IMR-90 (cell line): ENCODE measurements around the gene SPATA16. TPM values are rescaled to one million over a fixed set of nuclear protein-coding genes. Genes with fewer than 3 reads are reported as not detected.

Experiments
- ATAC-seq: fragments of 200-7000 bp; cut with Tn5 transposase; 2 replicates; pipeline ENCODE4 v1.9.1; 2020; ENCODE audit warnings: low read depth, mild to moderate bottlenecking, moderate library complexity
- BruUV-seq: library from RNA; stranded (reverse); fragments of 400-500 nt; replicated peaks from 2 replicates; lab custom pipeline; 2021; lab: Mats Ljungman, UMichigan
- CTCF ChIA-PET: fragments of 300-600 bp; formaldehyde crosslinking; extraction: SDS; loops from one replicate; lab custom pipeline; 2021; ENCODE audit warnings: antibody characterized with exemption; lab: Yijun Ruan, JAX
- POLR2A ChIA-PET: fragments of 300-600 bp; sonication (Branson Sonifier 250); formaldehyde crosslinking; loops from one replicate; lab custom pipeline; 2022; ENCODE audit warnings: antibody characterized with exemption; ENCODE audit not compliant: unreplicated experiment; lab: Charles Lee
- DNase-seq: peaks from one replicate; pipeline ENCODE4 v3.0.0; 2013
- H2AFZ ChIP-seq: replicated peaks from 2 replicates; pipeline ENCODE3; 2013; ENCODE audit warnings: low read length, mild to moderate bottlenecking; ENCODE audit not compliant: poor library complexity
- H2AK5ac ChIP-seq: 2 replicates; pipeline ENCODE4 v1.6.1; 2013; ENCODE audit warnings: low read depth, low read length, inconsistent platforms
- H2AK9ac ChIP-seq: replicated peaks from 2 replicates; pipeline ENCODE3; 2013; ENCODE audit warnings: mild to moderate bottlenecking, low read depth, low read length, moderate library complexity; ENCODE audit not compliant: poor library complexity
- H2BK120ac ChIP-seq: 2 replicates; pipeline ENCODE4 v1.6.1; 2013; ENCODE audit warnings: low read depth, low read length, inconsistent platforms
- H2BK15ac ChIP-seq: 3 replicates; pipeline ENCODE4 v1.6.1; 2013; ENCODE audit warnings: low read depth, low read length, inconsistent platforms
- H2BK20ac ChIP-seq: 2 replicates; pipeline ENCODE4 v1.6.1; 2013; ENCODE audit warnings: low read depth, mild to moderate bottlenecking, inconsistent platforms, low read length, moderate library complexity
- H2BK5ac ChIP-seq: 2 replicates; pipeline ENCODE4 v1.6.1; 2013; ENCODE audit warnings: mild to moderate bottlenecking, low read depth, low read length, inconsistent platforms; ENCODE audit not compliant: poor library complexity, severe bottlenecking
- H3K14ac ChIP-seq: replicated peaks from 2 replicates; pipeline ENCODE4 v1.6.1; 2013; ENCODE audit warnings: low read depth, low read length, inconsistent platforms
- H3K18ac ChIP-seq: 2 replicates; pipeline ENCODE4 v1.6.1; 2013; ENCODE audit warnings: low read depth, low read length, control low read depth
- H3K23ac ChIP-seq: 2 replicates; pipeline ENCODE4 v1.6.1; 2013; ENCODE audit warnings: low read depth, low read length, inconsistent platforms
- H3K27ac ChIP-seq: 2 replicates; pipeline ENCODE4 v1.5.1; 2013; ENCODE audit warnings: mild to moderate bottlenecking, control low read depth, low read length; ENCODE audit not compliant: insufficient read depth
- H3K27me3 ChIP-seq: 2 replicates; pipeline ENCODE4 v1.6.1; 2013; ENCODE audit warnings: low read length; ENCODE audit not compliant: control insufficient read depth, insufficient read depth
- H3K36me3 ChIP-seq: 2 replicates; pipeline ENCODE4 v1.6.1; 2013; ENCODE audit warnings: low read length, mixed read lengths; ENCODE audit not compliant: control insufficient read depth, insufficient read depth
- H3K4ac ChIP-seq: 2 replicates; pipeline ENCODE4 v1.6.1; 2013; ENCODE audit warnings: low read depth, low read length, inconsistent platforms
- H3K4me1 ChIP-seq: 2 replicates; pipeline ENCODE4 v1.6.1; 2013; ENCODE audit warnings: low read length, mixed read lengths; ENCODE audit not compliant: control insufficient read depth, insufficient read depth
- H3K4me2 ChIP-seq: 2 replicates; pipeline ENCODE4 v1.6.1; 2013; ENCODE audit warnings: low read depth, mild to moderate bottlenecking, control low read depth, low read length, moderate library complexity
- H3K4me3 ChIP-seq: 2 replicates; pipeline ENCODE4 v1.5.1; 2013; ENCODE audit warnings: low read depth, mild to moderate bottlenecking, control low read depth, low read length, moderate library complexity; ENCODE audit not compliant: insufficient read depth
- H3K56ac ChIP-seq: 2 replicates; pipeline ENCODE4 v1.6.1; 2013; ENCODE audit warnings: low read length, inconsistent platforms; ENCODE audit not compliant: insufficient read depth; ENCODE audit errors: extremely low read depth
- H3K79me1 ChIP-seq, 2 experiments: 2 replicates each; pipeline ENCODE4 v1.6.1; 2013; ENCODE audit warnings: low read length in 2 of 2, inconsistent platforms in 1 of 2, low read depth in 1 of 2
- H3K9ac ChIP-seq: 2 replicates; pipeline ENCODE4 v1.6.1; 2013; ENCODE audit warnings: low read depth, low read length, control low read depth
- H3K9me1 ChIP-seq: 2 replicates; pipeline ENCODE4 v1.6.1; 2013; ENCODE audit warnings: low read length, inconsistent platforms; ENCODE audit not compliant: insufficient read depth
- H3K9me3 ChIP-seq: 2 replicates; pipeline ENCODE4 v1.6.1; 2013; ENCODE audit warnings: low read length; ENCODE audit not compliant: control insufficient read depth, insufficient read depth
- H4K20me1 ChIP-seq: 2 replicates; pipeline ENCODE4 v1.6.1; 2013; ENCODE audit warnings: low read length, inconsistent platforms; ENCODE audit not compliant: insufficient read depth
- H4K5ac ChIP-seq: 2 replicates; pipeline ENCODE4 v1.6.1; 2013; ENCODE audit warnings: mild to moderate bottlenecking, low read depth, low read length, control low read depth
- H4K8ac ChIP-seq, 2 experiments: 2 replicates each; pipeline ENCODE4 v1.6.1; 2013; ENCODE audit warnings: low read depth in 2 of 2, low read length in 2 of 2, control low read depth in 1 of 2, inconsistent platforms in 1 of 2
- H4K91ac ChIP-seq: 2 replicates; pipeline ENCODE4 v1.6.1; 2013; ENCODE audit warnings: low read depth, low read length, inconsistent platforms; ENCODE audit not compliant: insufficient read depth
- BHLHE40 ChIP-seq: fragments of 150-350 bp; IDR thresholded peaks from 2 replicates; pipeline ENCODE4 v1.6.1; 2016; ENCODE audit warnings: mild to moderate bottlenecking, low read depth, low read length
- CEBPB ChIP-seq: IDR thresholded peaks from 2 replicates; pipeline ENCODE4 v1.6.1; 2012; ENCODE audit warnings: low read depth, low read length, improper control_type of control experiment
- CHD1 ChIP-seq: IDR thresholded peaks from 2 replicates; pipeline ENCODE4 v1.6.1; 2012; ENCODE audit warnings: low read depth, low read length, improper control_type of control experiment
- ELK1 ChIP-seq: fragments of 150-350 bp; IDR thresholded peaks from 2 replicates; pipeline ENCODE4 v1.6.1; 2016; ENCODE audit warnings: low read depth, mild to moderate bottlenecking, low read length, moderate library complexity, borderline replicate concordance
- FOS ChIP-seq: fragments of 150-350 bp; IDR thresholded peaks from 2 replicates; pipeline ENCODE4 v1.6.1; 2016; ENCODE audit warnings: low read depth, low read length
- MAFK ChIP-seq: IDR thresholded peaks from 2 replicates; pipeline ENCODE4 v1.6.1; 2012; ENCODE audit warnings: low read depth, low read length, improper control_type of control experiment
- MAZ ChIP-seq: IDR thresholded peaks from 2 replicates; pipeline ENCODE4 v1.6.1; 2012; ENCODE audit warnings: low read depth, mild to moderate bottlenecking, low read length, improper control_type of control experiment, moderate library complexity, borderline replicate concordance
- MXI1 ChIP-seq: IDR thresholded peaks from 2 replicates; pipeline ENCODE4 v1.6.1; 2012; ENCODE audit warnings: low read depth, mild to moderate bottlenecking, low read length, moderate library complexity, borderline replicate concordance
- NFE2L2 ChIP-seq: fragments of 150-350 bp; IDR thresholded peaks from 2 replicates; pipeline ENCODE4 v1.6.1; 2016; ENCODE audit warnings: low read depth, mild to moderate bottlenecking, low read length
- POLR2A ChIP-seq: IDR thresholded peaks from 2 replicates; pipeline ENCODE4 v1.6.1; 2012; ENCODE audit warnings: mild to moderate bottlenecking, low read depth, low read length
- RAD21 ChIP-seq: IDR thresholded peaks from 2 replicates; pipeline ENCODE4 v1.6.1; 2012; ENCODE audit warnings: low read length, improper control_type of control experiment
- RCOR1 ChIP-seq: IDR thresholded peaks from 2 replicates; pipeline ENCODE4 v1.6.1; 2012; ENCODE audit warnings: mild to moderate bottlenecking, low read length, improper control_type of control experiment; ENCODE audit not compliant: insufficient replicate concordance
- RFX5 ChIP-seq: IDR thresholded peaks from 2 replicates; pipeline ENCODE4 v1.8.0; 2012; ENCODE audit warnings: low read depth, mild to moderate bottlenecking, low read length, moderate library complexity
- SMC3 ChIP-seq: fragments of 150-350 bp; IDR thresholded peaks from 2 replicates; pipeline ENCODE4 v1.6.1; 2016; ENCODE audit warnings: low read depth, mild to moderate bottlenecking, antibody characterized with exemption, low read length, moderate library complexity
- WGBS, 2 experiments: methylation state at CpG; one replicate each; pipeline versions ENCODE4 v1.1.5 to v1.1.7; 2013; ENCODE audit warnings: missing lambda C conversion rate in 2 of 2; ENCODE audit not compliant: insufficient read length in 1 of 2; ENCODE audit errors: extremely low coverage in 2 of 2; 5-methylcytosine and 5-hydroxymethylcytosine counted together
- dilution Hi-C: fragments of 300-500 bp; cut with HindIII; formaldehyde crosslinking; loops from one replicate; pipeline ENCODE4 v1.14.3; 2018; ENCODE audit warnings: low sequenced_read_pairs; ENCODE audit not compliant: unreplicated experiment
- in situ Hi-C: fragments of 300-500 bp; cut with MboI; formaldehyde crosslinking; loops from 3 replicates; pipeline ENCODE4 v1.14.3; 2019; ENCODE audit warnings: low sequenced_read_pairs, inconsistent platforms, mixed read lengths
- intact Hi-C: fragments of 100-400 bp; cut with micrococcal nuclease; formaldehyde crosslinking; loops from 2 replicates; pipeline ENCODE4 v1.10.0; 2022
- polyA plus RNA-seq, 3 experiments: library from polyadenylated mRNA; depleted of rRNA; stranded (reverse); fragments of >200 nt; gene quantifications; 2 replicates each; pipeline ENCODE4 v1.2.3, GENCODE V29; 2012; ENCODE audit warnings: low replicate concordance in 1 of 3
- total RNA-seq: library from RNA; depleted of rRNA; stranded (reverse); fragments of >200 nt; gene quantifications from 2 replicates; pipeline ENCODE4 v1.2.3, GENCODE V29; 2012
- TF ChIP-seq, protein P1 (sequence below): fragments of 150-350 bp; IDR thresholded peaks from 2 replicates; pipeline ENCODE4 v1.6.1; 2017; ENCODE audit warnings: mild to moderate bottlenecking, antibody characterized with exemption, low read length, low read depth
- TF ChIP-seq, protein P2 (sequence below): conservative IDR thresholded peaks from 2 replicates; pipeline ENCODE4 v1.5.1; 2012; ENCODE audit warnings: mild to moderate bottlenecking, low read depth, low read length, improper control_type of control experiment

SPATA16 gene
- total and polyA plus RNA-seq, 2 of the 4 experiments (the other 2 are of a cell fraction) = not detected

GRCh38 chr3:172914854-172915253, 226.2 kb downstream of the SPATA16 start:
- intact Hi-C loops (no loop called here), dilution Hi-C loops (no loop called here)

More at GRCh38 chr3:172914854-172915253, 226.2 kb downstream of the SPATA16 start:
- H3K36me3 ChIP-seq = no peaks in the 10 kb centered on the region
- H4K8ac ChIP-seq = no peak overlapping the region
- in situ Hi-C loops = no loop called here
- H3K4me2 ChIP-seq = no peak overlapping the region
- BruUV-seq = no TSS peak
- H2BK20ac ChIP-seq = no peak overlapping the region
- H3K4me1 ChIP-seq = no peaks in the 10 kb centered on the region
- no peak overlapping the region for H3K18ac ChIP-seq
- H4K5ac ChIP-seq = no peak overlapping the region
- H2AK5ac ChIP-seq = no peak overlapping the region
- H3K27me3 ChIP-seq = no peaks in the 10 kb centered on the region
- ChIA-PET POLR2A (no interaction called here), CTCF (no interaction called here)
- H4K20me1 ChIP-seq = no peaks in the 10 kb centered on the region
- no peak overlapping the region for H2BK15ac ChIP-seq
- no peak overlapping the region for H3K56ac ChIP-seq
- no peak overlapping the region for H3K4me3 ChIP-seq
- H4K91ac ChIP-seq = no peak overlapping the region
- H3K9me1 ChIP-seq = no peaks in the 10 kb centered on the region
- H2BK120ac ChIP-seq = no peak overlapping the region
- no peaks in the 10 kb centered on the region for H3K9me3 ChIP-seq
- no peak overlapping the region for H2AK9ac ChIP-seq
- H3K27ac ChIP-seq = no peak overlapping the region
- H3K79me1 ChIP-seq = no peaks in the 10 kb centered on the region
- H3K9ac ChIP-seq = no peak overlapping the region
- no peak overlapping the region for H3K14ac ChIP-seq
- no peak overlapping the region for H3K4ac ChIP-seq
- TF ChIP-seq SMC3 = no peak
- TF ChIP-seq RAD21 = no peak
- TF ChIP-seq POLR2A = no peak
- TF ChIP-seq, protein P1, sequence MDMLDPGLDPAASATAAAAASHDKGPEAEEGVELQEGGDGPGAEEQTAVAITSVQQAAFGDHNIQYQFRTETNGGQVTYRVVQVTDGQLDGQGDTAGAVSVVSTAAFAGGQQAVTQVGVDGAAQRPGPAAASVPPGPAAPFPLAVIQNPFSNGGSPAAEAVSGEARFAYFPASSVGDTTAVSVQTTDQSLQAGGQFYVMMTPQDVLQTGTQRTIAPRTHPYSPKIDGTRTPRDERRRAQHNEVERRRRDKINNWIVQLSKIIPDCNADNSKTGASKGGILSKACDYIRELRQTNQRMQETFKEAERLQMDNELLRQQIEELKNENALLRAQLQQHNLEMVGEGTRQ = no peak
- TF ChIP-seq CHD1 = no peak
- no peak for TF ChIP-seq BHLHE40
- no peak for TF ChIP-seq RCOR1
- TF ChIP-seq MXI1 = no peak
- TF ChIP-seq, protein P2, sequence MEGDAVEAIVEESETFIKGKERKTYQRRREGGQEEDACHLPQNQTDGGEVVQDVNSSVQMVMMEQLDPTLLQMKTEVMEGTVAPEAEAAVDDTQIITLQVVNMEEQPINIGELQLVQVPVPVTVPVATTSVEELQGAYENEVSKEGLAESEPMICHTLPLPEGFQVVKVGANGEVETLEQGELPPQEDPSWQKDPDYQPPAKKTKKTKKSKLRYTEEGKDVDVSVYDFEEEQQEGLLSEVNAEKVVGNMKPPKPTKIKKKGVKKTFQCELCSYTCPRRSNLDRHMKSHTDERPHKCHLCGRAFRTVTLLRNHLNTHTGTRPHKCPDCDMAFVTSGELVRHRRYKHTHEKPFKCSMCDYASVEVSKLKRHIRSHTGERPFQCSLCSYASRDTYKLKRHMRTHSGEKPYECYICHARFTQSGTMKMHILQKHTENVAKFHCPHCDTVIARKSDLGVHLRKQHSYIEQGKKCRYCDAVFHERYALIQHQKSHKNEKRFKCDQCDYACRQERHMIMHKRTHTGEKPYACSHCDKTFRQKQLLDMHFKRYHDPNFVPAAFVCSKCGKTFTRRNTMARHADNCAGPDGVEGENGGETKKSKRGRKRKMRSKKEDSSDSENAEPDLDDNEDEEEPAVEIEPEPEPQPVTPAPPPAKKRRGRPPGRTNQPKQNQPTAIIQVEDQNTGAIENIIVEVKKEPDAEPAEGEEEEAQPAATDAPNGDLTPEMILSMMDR = no peak
- no peak for TF ChIP-seq FOS
- no peak for TF ChIP-seq NFE2L2
- no peak for TF ChIP-seq ELK1
- TF ChIP-seq MAZ = no peak
- TF ChIP-seq RFX5 = no peak
- no peak for TF ChIP-seq MAFK
- TF ChIP-seq CEBPB = no peak
- H3K23ac ChIP-seq = no peak overlapping the region
- H2AFZ ChIP-seq = no peak overlapping the region
- H2BK5ac ChIP-seq = no peak overlapping the region
- no CpG with 5 or more reads among the region's 1 CpG for WGBS, 2 experiments
- no peak for ATAC-seq
- no peak for DNase-seq
